H1 (cell line): ENCODE results near the gene VIPR2. TPM values are rescaled to one million over a fixed set of nuclear protein-coding genes. Genes with fewer than 3 reads are reported as not detected.

Experiments used
- CTCF ChIA-PET: fragments of 300-600 bp; sonication (Branson Sonifier 250); formaldehyde crosslinking; loops from one replicate; lab custom pipeline; 2021; ENCODE audit not compliant: partially characterized antibody; lab: Charles Lee
- POLR2A ChIA-PET: fragments of 300-600 bp; sonication (Branson Sonifier 250); formaldehyde crosslinking; loops from one replicate; lab custom pipeline; 2021; ENCODE audit warnings: inconsistent platforms; ENCODE audit not compliant: partially characterized antibody; lab: Charles Lee
- DNase-seq, 2 experiments: peaks; one replicate each; pipeline versions ENCODE4 v3.0.0 to v3.0.0-alpha.2; 2010 to 2022; ENCODE audit warnings: low spot score in 2 of 2, low read depth in 1 of 2, mixed read lengths in 1 of 2
- FAIRE-seq: peaks from 2 replicates; lab custom pipeline; 2011; peaks lifted over from hg19 to GRCh38; lab: Jason Lieb, UNC
- H2AFZ ChIP-seq: 2 replicates; pipeline ENCODE4 v1.8.1; 2012; ENCODE audit warnings: low read length, inconsistent platforms
- H2AK5ac ChIP-seq: 2 replicates; pipeline ENCODE4 v1.6.1; 2013; ENCODE audit warnings: low read depth, low read length
- H2BK120ac ChIP-seq: replicated peaks from 2 replicates; pipeline ENCODE3; 2013; ENCODE audit warnings: low read depth, low read length, inconsistent platforms
- H2BK12ac ChIP-seq: 2 replicates; pipeline ENCODE4 v1.6.1; 2013; ENCODE audit warnings: low read depth, low read length
- H2BK15ac ChIP-seq: 2 replicates; pipeline ENCODE4 v1.6.1; 2013; ENCODE audit warnings: low read length
- H2BK20ac ChIP-seq: 2 replicates; pipeline ENCODE4 v1.6.1; 2013; ENCODE audit warnings: low read length
- H2BK5ac ChIP-seq: 2 replicates; pipeline ENCODE4 v1.6.1; 2013; ENCODE audit warnings: low read depth, low read length
- H3K14ac ChIP-seq: 2 replicates; pipeline ENCODE4 v1.6.1; 2013; ENCODE audit warnings: inconsistent platforms; ENCODE audit not compliant: insufficient read length
- H3K18ac ChIP-seq: 2 replicates; pipeline ENCODE4 v1.6.1; 2013; ENCODE audit warnings: low read length; ENCODE audit errors: extremely low read depth
- H3K23ac ChIP-seq: 2 replicates; pipeline ENCODE4 v1.6.1; 2013; ENCODE audit warnings: inconsistent platforms; ENCODE audit not compliant: insufficient read length
- H3K23me2 ChIP-seq: 2 replicates; pipeline ENCODE4 v1.6.1; 2013; ENCODE audit warnings: low read depth, low read length
- H3K27ac ChIP-seq: 2 replicates; pipeline ENCODE4 v1.6.1; 2011; ENCODE audit warnings: low read depth, low read length, inconsistent platforms
- H3K27me3 ChIP-seq, 4 experiments: replicated peaks in 1 of 4; 1 replicate in 1 of 4; 2 replicates in 3 of 4; pipeline versions ENCODE4 v1.6.1 to v1.8.1; 2011 to 2013; ENCODE audit warnings: low read length in 3 of 4, mild to moderate bottlenecking in 3 of 4, inconsistent platforms in 2 of 4, mixed read lengths in 2 of 4, moderate library complexity in 1 of 4; ENCODE audit not compliant: control insufficient read depth in 3 of 4, insufficient read depth in 3 of 4; ENCODE audit errors: extremely low read depth in 1 of 4
- H3K36me3 ChIP-seq, 4 experiments: 2 replicates each; pipeline versions ENCODE4 v1.6.1 to v1.8.1; 2011 to 2013; ENCODE audit warnings: mild to moderate bottlenecking in 4 of 4, low read length in 3 of 4, moderate library complexity in 2 of 4, control low read depth in 1 of 4, inconsistent platforms in 1 of 4; ENCODE audit not compliant: insufficient read depth in 4 of 4, control insufficient read depth in 2 of 4
- H3K4ac ChIP-seq: replicated peaks from 2 replicates; pipeline ENCODE3; 2013; ENCODE audit warnings: low read length, low read depth, mixed read lengths, inconsistent platforms; ENCODE audit not compliant: insufficient read length
- H3K4me1 ChIP-seq, 4 experiments: replicated peaks in 1 of 4; 1 replicate in 1 of 4; 2 replicates in 3 of 4; pipeline versions ENCODE4 v1.6.1 to v1.8.1; 2011 to 2013; ENCODE audit warnings: low read length in 3 of 4, inconsistent platforms in 2 of 4, mixed read lengths in 1 of 4; ENCODE audit not compliant: insufficient read depth in 4 of 4, control insufficient read depth in 3 of 4
- H3K4me2 ChIP-seq, 2 experiments: 2 replicates each; pipeline versions ENCODE4 v1.6.1 to v1.8.1; 2011 to 2013; ENCODE audit warnings: low read depth in 2 of 2, low read length in 2 of 2, control low read depth in 1 of 2, inconsistent platforms in 1 of 2, mild to moderate bottlenecking in 1 of 2; ENCODE audit not compliant: insufficient read depth in 1 of 2
- H3K4me3 ChIP-seq, 4 experiments: fragments of 200-600, 300-600 bp in 1 of 4; sonication (generic), shearing (Covaris generic), sonication (Bioruptor Twin) in 1 of 4; 2 replicates each; pipeline versions ENCODE4 v1.5.1 to v1.8.1; 2011 to 2016; ENCODE audit warnings: low read length in 4 of 4, low read depth in 3 of 4, control low read depth in 2 of 4, inconsistent platforms in 2 of 4, mild to moderate bottlenecking in 2 of 4, mixed read lengths in 1 of 4, moderate library complexity in 1 of 4; ENCODE audit not compliant: insufficient read depth in 2 of 4; ENCODE audit errors: extremely low read depth in 1 of 4
- H3K56ac ChIP-seq: replicated peaks from 2 replicates; pipeline ENCODE3; 2013; ENCODE audit warnings: low read depth, mild to moderate bottlenecking, mixed read lengths, low read length, inconsistent platforms; ENCODE audit not compliant: insufficient read length
- H3K79me1 ChIP-seq: 2 replicates; pipeline ENCODE4 v1.6.1; 2013; ENCODE audit warnings: low read depth, low read length, control low read depth
- H3K79me2 ChIP-seq, 2 experiments: 2 replicates each; pipeline versions ENCODE4 v1.6.1 to v1.8.1; 2012 to 2013; ENCODE audit warnings: low read length in 2 of 2, mild to moderate bottlenecking in 2 of 2, inconsistent platforms in 1 of 2; ENCODE audit not compliant: insufficient read depth in 2 of 2, control insufficient read depth in 1 of 2
- H3K9ac ChIP-seq, 4 experiments: replicated peaks in 1 of 4; 1 replicate in 1 of 4; 2 replicates in 3 of 4; pipeline versions ENCODE4 v1.6.1 to v1.8.1; 2011 to 2013; ENCODE audit warnings: low read depth in 3 of 4, low read length in 3 of 4, control low read depth in 2 of 4, mild to moderate bottlenecking in 2 of 4, moderate library complexity in 2 of 4, inconsistent platforms in 1 of 4; ENCODE audit errors: extremely low read depth in 1 of 4
- H3K9me3 ChIP-seq, 2 experiments: 2 replicates each; pipeline versions ENCODE4 v1.6.1 to v1.8.1; 2012 to 2013; ENCODE audit warnings: mild to moderate bottlenecking in 2 of 2, moderate library complexity in 2 of 2, control low read depth in 1 of 2, inconsistent platforms in 1 of 2, low read depth in 1 of 2, low read length in 1 of 2, mixed read lengths in 1 of 2; ENCODE audit not compliant: insufficient read depth in 2 of 2
- H4K20me1 ChIP-seq, 2 experiments: replicated peaks in 1 of 2; 2 replicates each; pipeline versions ENCODE3 to v1.8.1; 2011 to 2013; ENCODE audit warnings: inconsistent platforms in 2 of 2, low read length in 2 of 2, mild to moderate bottlenecking in 1 of 2; ENCODE audit not compliant: insufficient read depth in 2 of 2, control insufficient read depth in 1 of 2
- H4K5ac ChIP-seq: 2 replicates; pipeline ENCODE4 v1.6.1; 2013; ENCODE audit warnings: low read length, low read depth, mixed read lengths, inconsistent platforms; ENCODE audit not compliant: insufficient read length
- H4K8ac ChIP-seq: 2 replicates; pipeline ENCODE4 v1.8.0; 2013; ENCODE audit warnings: mild to moderate bottlenecking, moderate library complexity, low read length, inconsistent platforms; ENCODE audit not compliant: insufficient read depth; ENCODE audit errors: extremely low read depth
- H4K91ac ChIP-seq: replicated peaks from 2 replicates; pipeline ENCODE3; 2013; ENCODE audit warnings: low read length, mixed read lengths, inconsistent platforms; ENCODE audit not compliant: insufficient read length
- CHD1 ChIP-seq: IDR thresholded peaks from 2 replicates; pipeline ENCODE4 v1.6.1; 2012; ENCODE audit warnings: low read depth, low read length, improper control_type of control experiment
- CREB1 ChIP-seq: IDR thresholded peaks from 2 replicates; pipeline ENCODE4 v1.6.1; 2012; ENCODE audit warnings: inconsistent platforms
- EZH2 ChIP-seq: fragments of 200-600 bp; sonication (generic); IDR thresholded peaks from 2 replicates; pipeline ENCODE4 v1.7.1; 2012; ENCODE audit warnings: low read depth, mild to moderate bottlenecking, moderate library complexity, low read length, inconsistent platforms; ENCODE audit not compliant: severe bottlenecking
- KDM1A ChIP-seq: fragments of 200-600, 300-600 bp; sonication (generic); IDR thresholded peaks from 2 replicates; pipeline ENCODE4 v1.7.1; 2016; ENCODE audit warnings: mild to moderate bottlenecking, low read length, borderline replicate concordance
- MAFK ChIP-seq: IDR thresholded peaks from 2 replicates; pipeline ENCODE4 v1.6.1; 2012; ENCODE audit warnings: low read depth, mild to moderate bottlenecking, improper control_type of control experiment, low read length
- POLR2AphosphoS5 ChIP-seq: IDR thresholded peaks from 2 replicates; pipeline ENCODE4 v1.6.1; 2011; ENCODE audit warnings: low read depth, low read length
- RFX5 ChIP-seq: IDR thresholded peaks from 2 replicates; pipeline ENCODE4 v1.6.1; 2011; ENCODE audit warnings: low read depth, low read length, improper control_type of control experiment, borderline replicate concordance
- SAP30 ChIP-seq: fragments of 300-600 bp; sonication (generic); IDR thresholded peaks from 2 replicates; pipeline ENCODE4 v1.7.1; 2012; ENCODE audit warnings: low read length, moderate library complexity, mild to moderate bottlenecking, inconsistent platforms; ENCODE audit not compliant: insufficient read depth, insufficient replicate concordance
- SIN3A ChIP-seq, 2 experiments: IDR thresholded peaks in 1 of 2; conservative IDR thresholded peaks in 1 of 2; 2 replicates each; pipeline ENCODE4 v1.6.1; 2011 to 2012; ENCODE audit warnings: low read length in 2 of 2, improper control_type of control experiment in 1 of 2, low read depth in 1 of 2, mild to moderate bottlenecking in 1 of 2
- ZNF274 ChIP-seq: IDR thresholded peaks from 2 replicates; pipeline ENCODE4 v1.7.0; 2012; ENCODE audit warnings: low read length, borderline replicate concordance; ENCODE audit errors: extremely low read depth
- WGBS, 2 experiments: shearing (Covaris generic) in 1 of 2; methylation state at CpG; one replicate each; pipeline versions ENCODE4 v1.1.6 to v1.1.7; 2013 to 2015; ENCODE audit warnings: low lambda C conversion rate in 2 of 2, mixed read lengths in 2 of 2, inconsistent platforms in 1 of 2, low coverage in 1 of 2, missing lambda C conversion rate in 1 of 2; ENCODE audit not compliant: insufficient replicate concordance in 2 of 2, insufficient coverage in 1 of 2, insufficient read length in 1 of 2; ENCODE audit errors: extremely low coverage in 1 of 2, missing lambda C conversion rate in 1 of 2; 5-methylcytosine and 5-hydroxymethylcytosine counted together
- polyA plus RNA-seq, 7 experiments: library from polyadenylated mRNA; depleted of rRNA in 3 of 7; stranded (reverse) in 5 of 7; unstranded in 2 of 7; fragments of >200 nt in 5 of 7; fragments of 200-250 nt in 2 of 7; gene quantifications; 1 replicate in 5 of 7; 2 replicates in 1 of 7; 4 replicates in 1 of 7; pipeline versions ENCODE4 v1.2.1 to v1.2.3, GENCODE V29; 2011 to 2013; ENCODE audit warnings: missing spikeins in 2 of 7, mixed read lengths in 2 of 7
- total RNA-seq: library from RNA; stranded (reverse); fragmentation: NEBNext Ultra II Directional; extraction: Animal tissue kit (Norgen Biotek cat#: 25700); gene quantifications from 2 replicates; pipeline ENCODE4 v1.2.1, GENCODE V29; 2021
- TF ChIP-seq, protein P1 (sequence below): IDR thresholded peaks from 2 replicates; pipeline ENCODE4 v1.6.1; 2012; ENCODE audit warnings: inconsistent platforms
- TF ChIP-seq, protein P2 (sequence below): IDR thresholded peaks from 2 replicates; pipeline ENCODE4 v1.6.1; 2012; ENCODE audit warnings: low read length, inconsistent platforms

Gene VIPR2
- total and polyA plus RNA-seq, 2 of the 8 experiments (the other 6 are each of a cell fraction or from before 2014, with no cell fraction given): 2.4 to 6.3 TPM

DNA sequence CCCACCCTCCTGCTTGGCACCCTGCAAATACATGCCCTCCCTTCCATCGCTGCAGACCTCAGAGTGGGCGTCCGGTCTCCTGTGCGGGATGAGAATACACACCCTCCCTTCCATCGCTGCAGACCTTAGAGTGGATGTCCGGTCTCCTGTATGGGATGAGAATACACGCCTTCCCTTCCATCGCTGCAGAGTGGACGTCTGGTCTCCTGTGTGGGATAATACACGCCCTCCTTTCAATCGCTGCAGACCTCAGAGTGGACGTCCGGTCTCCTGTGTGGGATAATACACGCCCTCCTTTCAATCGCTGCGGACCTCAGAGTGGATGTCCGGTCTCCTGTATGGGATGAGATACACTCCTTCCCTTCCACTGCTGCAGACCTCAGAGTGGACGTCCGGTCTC is 128.1 kb downstream of the VIPR2 start:
- no peaks in the 10 kb centered on the region; a peak in 1 of 4 replicates for H3K9me3 ChIP-seq
- 0 out of 2 replicates have a peak overlapping the region, but pooled peaks have one; percentile 81 for H2BK15ac ChIP-seq
- H3K23me2 ChIP-seq: peaks cover 5% of the 10 kb centered on the region; the same call in 1 of the 2 replicates
- H4K91ac ChIP-seq: no peak overlapping the region
- H3K4me2 ChIP-seq: no peak overlapping the region
- H2BK12ac ChIP-seq: peak overlapping the region; percentile 87; the same call in 1 of the 2 replicates
- no peak overlapping the region for H2AK5ac ChIP-seq
- FAIRE-seq: no peak
- no peaks in the 10 kb centered on the region for H3K79me1 ChIP-seq
- H2BK5ac ChIP-seq: no peak overlapping the region
- CTCF ChIA-PET: interaction anchor here (1.2 kb wide), 1 partner anchor 27 kb away, joined by 3 read pairs; no protein-coding TSS in a partner anchor
- no peak overlapping the region for H3K18ac ChIP-seq
- no peaks in the 10 kb centered on the region for H4K20me1 ChIP-seq
- no peak overlapping the region for H3K4ac ChIP-seq
- H2BK120ac ChIP-seq: no peak overlapping the region
- no peaks in the 10 kb centered on the region for H3K79me2 ChIP-seq
- H3K36me3 ChIP-seq: no peaks in the 10 kb centered on the region
- no peak overlapping the region for H2BK20ac ChIP-seq
- H3K23ac ChIP-seq: no peak overlapping the region
- no peak for DNase-seq
- no peak overlapping the region for H3K4me3 ChIP-seq
- H3K56ac ChIP-seq: no peak overlapping the region
- 97% methylated on average over 17 of the region's 19 CpGs; no CpG with 5 or more reads in 1 of the 2 experiments for WGBS, 2 experiments
- H3K4me1 ChIP-seq: peaks cover under 1 to 5% (median 3%) of the 10 kb centered on the region in 4 experiments; a peak in 3 of 7 replicates
- H3K27me3 ChIP-seq: no peaks in the 10 kb centered on the region
- POLR2A ChIA-PET: no interaction called here
- H2AFZ ChIP-seq: no peak overlapping the region
- H3K14ac ChIP-seq: no peak overlapping the region
- no peak overlapping the region for H4K5ac ChIP-seq
- no peak overlapping the region for H3K9ac ChIP-seq
- no peak overlapping the region for H3K27ac ChIP-seq
- no peak overlapping the region; the same call in 1 of the 2 replicates for H4K8ac ChIP-seq
- TF ChIP-seq SIN3A (conservative IDR thresholded peaks at IDR 0.05 in 1 of 2, IDR thresholded peaks at IDR 0.05 in 1 of 2; ENCODE audit: low read depth in 1 of 2, low read length in 2 of 2): no peak
- TF ChIP-seq CHD1: no peak
- no peak for TF ChIP-seq CREB1
- no peak for TF ChIP-seq RFX5
- no peak for TF ChIP-seq POLR2AphosphoS5
- no peak for TF ChIP-seq MAFK
- TF ChIP-seq, protein P1, sequence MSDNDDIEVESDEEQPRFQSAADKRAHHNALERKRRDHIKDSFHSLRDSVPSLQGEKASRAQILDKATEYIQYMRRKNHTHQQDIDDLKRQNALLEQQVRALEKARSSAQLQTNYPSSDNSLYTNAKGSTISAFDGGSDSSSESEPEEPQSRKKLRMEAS: no peak
- TF ChIP-seq KDM1A: no peak
- no peak for TF ChIP-seq EZH2
- no peak for TF ChIP-seq ZNF274
- TF ChIP-seq, protein P2, sequence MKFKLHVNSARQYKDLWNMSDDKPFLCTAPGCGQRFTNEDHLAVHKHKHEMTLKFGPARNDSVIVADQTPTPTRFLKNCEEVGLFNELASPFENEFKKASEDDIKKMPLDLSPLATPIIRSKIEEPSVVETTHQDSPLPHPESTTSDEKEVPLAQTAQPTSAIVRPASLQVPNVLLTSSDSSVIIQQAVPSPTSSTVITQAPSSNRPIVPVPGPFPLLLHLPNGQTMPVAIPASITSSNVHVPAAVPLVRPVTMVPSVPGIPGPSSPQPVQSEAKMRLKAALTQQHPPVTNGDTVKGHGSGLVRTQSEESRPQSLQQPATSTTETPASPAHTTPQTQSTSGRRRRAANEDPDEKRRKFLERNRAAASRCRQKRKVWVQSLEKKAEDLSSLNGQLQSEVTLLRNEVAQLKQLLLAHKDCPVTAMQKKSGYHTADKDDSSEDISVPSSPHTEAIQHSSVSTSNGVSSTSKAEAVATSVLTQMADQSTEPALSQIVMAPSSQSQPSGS: no peak
- no peak for TF ChIP-seq SAP30
